Measurements from ENCODE around the gene CDCP2. TPM values are rescaled to one million over a fixed set of nuclear protein-coding genes. Genes with fewer than 3 reads are reported as not detected.

CDCP2 gene
- total RNA-seq, 2 experiments from 2014 or later: 0.18 TPM; not detected in 1

- DNase-seq (no peak), ATAC-seq (no peak)
- CTCF ChIA-PET: interaction anchor here (1.1 to 1.3 kb wide), 2 partner anchors 37 to 38 kb away, joined by 3 read pairs; no protein-coding TSS in a partner anchor
- H3K27ac Mint-ChIP-seq: no peak overlapping the region
- peaks cover 3% of the 10 kb centered on the region for H3K27me3 Mint-ChIP-seq
- POLR2A ChIA-PET: interaction anchor here (0.6 to 1.0 kb wide), 2 partner anchors 43 to 384 kb away, joined by 3 read pairs; no protein-coding TSS in a partner anchor
- H3K4me1 Mint-ChIP-seq (ENCODE audit: low read depth): peaks cover 8% of the 10 kb centered on the region
- H3K9me3 Mint-ChIP-seq: no peaks in the 10 kb centered on the region
- intact Hi-C loops (cut with micrococcal nuclease): no loop called here
- TF ChIP-seq, protein P1, sequence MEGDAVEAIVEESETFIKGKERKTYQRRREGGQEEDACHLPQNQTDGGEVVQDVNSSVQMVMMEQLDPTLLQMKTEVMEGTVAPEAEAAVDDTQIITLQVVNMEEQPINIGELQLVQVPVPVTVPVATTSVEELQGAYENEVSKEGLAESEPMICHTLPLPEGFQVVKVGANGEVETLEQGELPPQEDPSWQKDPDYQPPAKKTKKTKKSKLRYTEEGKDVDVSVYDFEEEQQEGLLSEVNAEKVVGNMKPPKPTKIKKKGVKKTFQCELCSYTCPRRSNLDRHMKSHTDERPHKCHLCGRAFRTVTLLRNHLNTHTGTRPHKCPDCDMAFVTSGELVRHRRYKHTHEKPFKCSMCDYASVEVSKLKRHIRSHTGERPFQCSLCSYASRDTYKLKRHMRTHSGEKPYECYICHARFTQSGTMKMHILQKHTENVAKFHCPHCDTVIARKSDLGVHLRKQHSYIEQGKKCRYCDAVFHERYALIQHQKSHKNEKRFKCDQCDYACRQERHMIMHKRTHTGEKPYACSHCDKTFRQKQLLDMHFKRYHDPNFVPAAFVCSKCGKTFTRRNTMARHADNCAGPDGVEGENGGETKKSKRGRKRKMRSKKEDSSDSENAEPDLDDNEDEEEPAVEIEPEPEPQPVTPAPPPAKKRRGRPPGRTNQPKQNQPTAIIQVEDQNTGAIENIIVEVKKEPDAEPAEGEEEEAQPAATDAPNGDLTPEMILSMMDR (IDR thresholded peaks at IDR 0.05): no peak
- no peak overlapping the region for H3K4me3 Mint-ChIP-seq
- no peaks in the 10 kb centered on the region for H3K36me3 Mint-ChIP-seq (ENCODE audit: low read depth)
These were observed 34.1 kb downstream of the CDCP2 start for GRCh38 chr1:54118704-54119103.

- DNase-seq (no peak), ATAC-seq (no peak)
- no peaks in the 10 kb centered on the region for H3K36me3 Mint-ChIP-seq (ENCODE audit: low read depth)
- H3K9me3 Mint-ChIP-seq: no peaks in the 10 kb centered on the region
- H3K4me1 Mint-ChIP-seq (ENCODE audit: low read depth): peaks cover 8% of the 10 kb centered on the region
- ChIA-PET CTCF (interaction anchor here (1.1 to 1.3 kb wide), 2 partner anchors 36 to 37 kb away, joined by 3 read pairs; no protein-coding TSS in a partner anchor), POLR2A (interaction anchor here (1.0 to 1.3 kb wide), 2 partner anchors 15 to 44 kb away, joined by 3 read pairs; no protein-coding TSS in a partner anchor)
- TF ChIP-seq, protein P1 (IDR thresholded peaks at IDR 0.05): no peak
- H3K4me3 Mint-ChIP-seq: no peak overlapping the region
- H3K27ac Mint-ChIP-seq: no peak overlapping the region
- intact Hi-C loops (cut with micrococcal nuclease): no loop called here
- peaks cover 3% of the 10 kb centered on the region for H3K27me3 Mint-ChIP-seq
These were observed 34.8 kb downstream of the CDCP2 start for GRCh38 chr1:54117815-54118563.

GRCh38 chr1:54115520-54115919 lies 37.3 kb downstream of the CDCP2 start:
- Mint-ChIP-seq H3K9me3 (no peaks in the 10 kb centered on the region), H3K36me3 (ENCODE audit: low read depth) (no peaks in the 10 kb centered on the region), H3K4me1 (ENCODE audit: low read depth) (no peaks in the 10 kb centered on the region), H3K27me3 (no peaks in the 10 kb centered on the region), H3K27ac (no peak overlapping the region), H3K4me3 (no peak overlapping the region)
- TF ChIP-seq, protein P1 (IDR thresholded peaks at IDR 0.05): no peak
- ATAC-seq (no peak), DNase-seq (no peak)
- POLR2A ChIA-PET: no interaction called here
- CTCF ChIA-PET: no interaction called here
- intact Hi-C loops (cut with micrococcal nuclease): no loop called here

- no peak overlapping the region for H3K4me3 Mint-ChIP-seq
- H3K36me3 Mint-ChIP-seq (ENCODE audit: low read depth): no peaks in the 10 kb centered on the region
- H3K4me1 Mint-ChIP-seq (ENCODE audit: low read depth): no peaks in the 10 kb centered on the region
- H3K27me3 Mint-ChIP-seq: no peaks in the 10 kb centered on the region
- no peak for ATAC-seq
- no peaks in the 10 kb centered on the region for H3K9me3 Mint-ChIP-seq
- intact Hi-C loops (cut with micrococcal nuclease): no loop called here
- TF ChIP-seq, protein P1 (IDR thresholded peaks at IDR 0.05): no peak
- no peak overlapping the region for H3K27ac Mint-ChIP-seq
- DNase-seq: no peak
- ChIA-PET POLR2A (no interaction called here), CTCF (no interaction called here)
These were observed 37.8 kb downstream of the CDCP2 start for GRCh38 chr1:54114955-54115354.

GRCh38 chr1:54114001-54114400 lies 38.8 kb downstream of the CDCP2 start:
- TF ChIP-seq, protein P1 (IDR thresholded peaks at IDR 0.05): no peak
- no peaks in the 10 kb centered on the region for H3K9me3 Mint-ChIP-seq
- H3K36me3 Mint-ChIP-seq (ENCODE audit: low read depth): no peaks in the 10 kb centered on the region
- no peaks in the 10 kb centered on the region for H3K4me1 Mint-ChIP-seq (ENCODE audit: low read depth)
- no peaks in the 10 kb centered on the region for H3K27me3 Mint-ChIP-seq
- no peak for ATAC-seq
- ChIA-PET CTCF (interaction anchor here (4.3 kb wide), 1 partner anchor 8 kb away, joined by 19 read pairs; no protein-coding TSS in a partner anchor), POLR2A (no interaction called here)
- no peak for DNase-seq
- intact Hi-C loops (cut with micrococcal nuclease): no loop called here
- no peak overlapping the region for H3K27ac Mint-ChIP-seq
- no peak overlapping the region for H3K4me3 Mint-ChIP-seq

Measured in activated CD8-positive, alpha-beta T cell treated with anti-CD3 and anti-CD28 coated beads for 36 hours (primary cell).